Neuron (in vitro differentiated cells): ENCODE data around the gene TRAPPC2.
"Not testable (repeated sequence)": the region's sequence is repeated elsewhere in the genome, so short reads cannot be mapped to it uniquely, and the experiment has no call there.

Experiments used
- H2AFZ ChIP-seq: one replicate; pipeline ENCODE4 v1.6.1; 2013; ENCODE audit warnings: low read depth, mild to moderate bottlenecking, inconsistent platforms, low read length, moderate library complexity
- H3K27me3 ChIP-seq: one replicate; pipeline ENCODE4 v1.6.1; 2013; ENCODE audit warnings: low read length; ENCODE audit not compliant: insufficient read depth
- H3K36me3 ChIP-seq: one replicate; pipeline ENCODE4 v1.6.1; 2013; ENCODE audit warnings: low read length; ENCODE audit not compliant: insufficient read depth
- H3K4me1 ChIP-seq: one replicate; pipeline ENCODE4 v1.6.1; 2013; ENCODE audit warnings: low read length; ENCODE audit not compliant: insufficient read depth
- H3K4me3 ChIP-seq: 2 replicates; pipeline ENCODE4 v1.5.1; 2013; ENCODE audit warnings: mild to moderate bottlenecking, low read length, moderate library complexity
- H3K9me3 ChIP-seq: one replicate; pipeline ENCODE4 v1.6.1; 2013; ENCODE audit warnings: low read length

The TRAPPC2 gene

DNA sequence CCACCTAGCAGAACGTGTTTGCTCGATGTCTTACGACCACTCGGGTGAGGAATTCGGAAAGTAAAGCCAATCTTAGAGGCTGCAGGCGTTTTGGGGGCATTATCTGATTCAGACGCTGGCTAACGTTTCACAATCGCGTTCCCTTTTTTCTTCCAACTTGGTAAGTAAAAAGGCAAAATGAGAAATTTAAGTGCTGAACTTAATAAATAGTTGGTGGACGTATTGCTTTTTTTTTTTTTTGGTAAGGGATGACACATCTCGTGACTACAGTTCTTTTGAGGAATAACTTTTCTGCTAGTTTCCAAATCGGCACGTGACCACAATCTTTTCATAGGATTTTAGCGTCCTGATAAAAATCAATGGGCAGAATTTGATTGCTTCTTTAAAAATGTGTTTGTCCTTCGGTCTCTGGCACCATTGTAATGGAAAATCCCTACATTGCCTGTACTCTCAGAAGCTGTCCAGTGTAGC, 44.6 kb downstream of the TRAPPC2 start:
- H3K4me1 ChIP-seq = peaks cover 14% of the 10 kb centered on the region
- H3K27me3 ChIP-seq = no peaks in the 10 kb centered on the region
- no peaks in the 10 kb centered on the region for H3K36me3 ChIP-seq
- H2AFZ ChIP-seq = no peak overlapping the region
- no peaks in the 10 kb centered on the region for H3K9me3 ChIP-seq
- peak overlapping the region; percentile 58 for H3K4me3 ChIP-seq

DNA sequence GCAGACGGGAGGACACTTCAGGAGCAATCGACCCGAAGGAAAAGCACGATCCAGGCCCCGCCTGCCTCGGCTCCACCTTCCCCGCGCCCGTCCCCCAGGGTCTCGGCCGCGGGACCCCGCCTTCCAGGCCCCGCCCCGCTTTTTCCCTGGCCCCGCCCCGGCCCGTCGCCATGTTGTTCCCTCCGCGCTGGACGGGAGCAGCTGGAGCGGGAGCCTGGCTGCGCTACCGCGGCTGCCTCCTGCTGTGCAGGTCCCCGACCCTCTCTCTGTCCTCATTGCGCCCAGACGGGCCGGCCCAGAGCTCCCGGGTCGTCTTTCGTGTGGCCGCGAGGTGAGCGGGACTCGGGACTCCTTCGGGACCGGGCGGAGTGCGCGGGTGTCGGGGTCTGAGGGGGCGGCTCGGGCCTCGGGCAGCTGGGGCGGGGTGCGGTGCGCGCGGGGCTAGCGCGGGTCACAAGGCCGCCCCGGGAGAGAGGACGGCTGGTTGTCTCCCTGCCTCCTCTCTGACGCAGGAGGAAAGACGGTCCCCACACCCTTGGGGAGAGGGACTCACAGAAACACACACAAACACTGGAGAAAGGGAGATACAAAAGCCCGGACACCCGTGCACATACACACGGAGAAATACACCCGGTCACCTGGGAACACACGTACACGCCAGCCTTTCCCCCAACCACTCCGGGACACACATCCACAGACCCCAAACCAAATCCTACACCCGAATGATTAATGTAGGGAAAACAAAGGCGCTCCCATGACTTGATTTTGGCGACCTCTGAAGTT, 45.3 kb downstream of the TRAPPC2 start, which contains the start of gene RAB9A:
Gene RAB9A (plus strand): TSS at position 171 of the 783 bp plus-strand sequence. CDS start 19,619 bp downstream, outside the sequence.
- peaks cover 10% of the 10 kb centered on the region for H3K4me1 ChIP-seq
- H2AFZ ChIP-seq = no peak within 1 kb of the TSS
- H3K9me3 ChIP-seq = no peaks in the 10 kb centered on the region
- no peaks in the 10 kb centered on the region for H3K27me3 ChIP-seq
- peak within 1 kb of the TSS; percentile 58 for H3K4me3 ChIP-seq
- no peaks in the 10 kb centered on the region for H3K36me3 ChIP-seq

DNA sequence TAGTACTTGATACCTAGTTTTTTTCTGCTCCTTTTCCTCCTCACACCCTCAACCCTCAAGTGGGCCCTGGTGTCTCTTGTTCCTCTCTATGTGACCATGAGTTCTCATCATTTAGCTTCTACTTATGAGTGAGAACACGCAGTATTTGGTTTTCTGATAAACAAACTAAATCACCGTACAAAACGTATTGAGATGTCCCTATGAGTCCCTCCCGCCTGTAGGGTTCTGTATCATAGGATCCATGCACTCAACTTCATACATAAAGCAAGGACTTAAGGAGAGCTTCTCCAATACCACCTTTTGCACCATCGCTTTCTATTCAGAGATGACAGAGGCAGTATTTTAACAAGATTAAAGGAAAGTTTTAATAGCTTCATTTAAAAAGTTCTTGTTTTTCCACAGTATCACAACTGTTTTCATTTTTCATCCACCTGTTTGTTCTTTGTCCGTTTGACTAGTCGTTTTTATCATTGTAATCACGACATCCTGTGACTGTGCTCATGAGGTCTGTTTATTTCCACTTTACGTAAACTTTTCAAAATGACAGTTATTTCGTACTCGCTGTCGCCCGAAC, 45.9 kb downstream of the TRAPPC2 start:
- peak overlapping the region; percentile 58 for H3K4me3 ChIP-seq
- no peaks in the 10 kb centered on the region for H3K27me3 ChIP-seq
- H3K9me3 ChIP-seq = no peaks in the 10 kb centered on the region
- no peak overlapping the region for H2AFZ ChIP-seq
- no peaks in the 10 kb centered on the region for H3K36me3 ChIP-seq
- peaks cover 8% of the 10 kb centered on the region for H3K4me1 ChIP-seq

DNA sequence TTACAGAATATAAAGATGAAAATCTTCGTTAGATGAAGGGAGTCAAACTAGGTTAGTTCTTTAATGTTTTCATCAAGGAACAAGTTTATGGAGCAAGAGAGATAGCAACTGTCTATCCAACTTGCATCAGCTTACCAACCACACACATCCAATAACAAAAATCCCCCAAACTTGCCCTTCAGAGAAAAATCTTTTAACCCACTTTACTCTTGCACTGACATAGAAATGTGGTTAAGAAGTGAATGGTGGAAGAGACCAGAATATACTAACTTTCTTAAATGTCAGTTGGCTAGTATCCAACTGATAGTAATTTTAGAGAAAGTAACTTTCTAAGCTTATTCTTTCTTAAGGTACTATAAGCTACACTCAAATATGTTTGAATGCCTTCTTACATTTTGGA, 47.2 kb downstream of the TRAPPC2 start:
- Histone ChIP-seq H3K4me3 (no peak overlapping the region), H3K27me3 (no peaks in the 10 kb centered on the region), H3K4me1 (peaks cover 4% of the 10 kb centered on the region), H3K36me3 (no peaks in the 10 kb centered on the region), H3K9me3 (no peaks in the 10 kb centered on the region), H2AFZ (no peak overlapping the region)

DNA sequence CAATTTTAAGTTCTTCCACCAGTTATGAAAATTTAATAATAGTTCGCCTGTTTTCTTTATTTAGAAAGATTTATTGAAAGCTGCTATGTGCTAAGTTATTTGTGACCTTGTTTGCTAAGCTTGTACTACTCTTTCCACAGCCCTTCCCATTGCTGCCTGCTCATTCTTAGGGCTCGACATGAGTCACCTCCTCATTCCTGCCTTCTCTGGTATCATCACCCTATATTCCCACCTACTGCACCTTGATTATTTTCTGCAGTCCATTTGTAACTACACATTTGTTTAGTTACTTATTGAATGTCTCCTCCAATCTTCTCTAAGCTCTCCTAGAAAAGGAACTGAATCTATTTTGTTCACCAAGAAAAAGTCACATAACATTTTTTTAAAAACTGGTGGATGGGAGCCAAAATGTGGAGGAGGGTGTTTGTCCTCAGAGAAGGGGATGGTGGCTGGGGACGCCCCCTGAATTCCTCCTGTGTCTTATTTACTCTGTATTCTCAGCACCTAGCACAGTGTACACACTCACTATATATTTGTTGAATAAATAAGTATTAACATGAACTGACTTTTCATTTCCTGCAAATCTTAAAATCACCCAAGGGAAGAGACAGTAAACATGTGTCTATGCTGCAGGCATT, 49.2 kb downstream of the TRAPPC2 start:
- H3K4me3 ChIP-seq = no peak overlapping the region
- H3K27me3 ChIP-seq = no peaks in the 10 kb centered on the region
- H3K9me3 ChIP-seq = no peaks in the 10 kb centered on the region
- H3K36me3 ChIP-seq = no peaks in the 10 kb centered on the region
- H2AFZ ChIP-seq = no peak overlapping the region
- H3K4me1 ChIP-seq = no peaks in the 10 kb centered on the region

DNA sequence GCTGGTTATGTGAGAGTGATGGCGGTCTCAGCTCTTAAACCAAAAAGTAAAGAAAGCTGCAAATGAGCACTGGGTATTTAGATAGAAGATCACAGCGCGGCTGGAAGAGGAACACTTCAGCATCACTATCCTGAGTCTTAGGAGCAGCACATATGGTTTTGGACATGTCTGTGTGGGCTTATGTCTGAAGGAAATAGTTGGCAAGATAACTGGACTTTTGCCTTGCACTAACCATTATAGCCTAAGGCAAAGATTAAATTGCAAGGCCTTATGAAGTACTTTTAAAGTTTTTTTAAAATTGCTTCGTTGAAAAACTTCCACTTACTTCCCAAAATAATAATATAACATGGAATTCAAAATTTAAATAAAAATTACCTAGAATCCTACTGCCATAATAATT, 50.1 kb downstream of the TRAPPC2 start:
- Histone ChIP-seq H3K4me3 (no peak overlapping the region), H3K4me1 (no peaks in the 10 kb centered on the region), H3K9me3 (no peaks in the 10 kb centered on the region), H3K27me3 (no peaks in the 10 kb centered on the region), H2AFZ (no peak overlapping the region), H3K36me3 (no peaks in the 10 kb centered on the region)

DNA sequence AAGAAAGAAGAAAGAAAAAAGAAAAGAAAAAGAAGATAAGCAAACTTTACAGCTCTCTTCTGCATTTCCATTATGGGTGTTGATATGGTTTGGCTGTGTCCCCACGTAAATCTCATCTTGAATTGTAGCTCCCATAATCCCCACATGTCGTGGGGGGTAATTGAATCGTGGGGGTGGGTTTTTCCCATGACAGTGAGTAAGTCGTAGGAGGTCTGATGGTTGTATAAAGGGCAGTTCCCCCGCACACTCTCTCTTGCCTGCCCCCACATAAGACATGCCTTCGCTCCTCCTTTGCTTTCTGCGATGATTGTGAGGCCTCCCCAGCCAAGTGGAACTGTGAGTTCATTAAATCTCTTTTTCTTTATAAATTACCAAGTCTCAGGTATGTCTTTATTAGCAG, 52.8 kb downstream of the TRAPPC2 start:
- H3K36me3 ChIP-seq = no peaks in the 10 kb centered on the region
- H3K27me3 ChIP-seq = no peaks in the 10 kb centered on the region
- no peak overlapping the region for H3K4me3 ChIP-seq
- no peak overlapping the region for H2AFZ ChIP-seq
- no peaks in the 10 kb centered on the region for H3K4me1 ChIP-seq
- H3K9me3 ChIP-seq = no peaks in the 10 kb centered on the region

DNA sequence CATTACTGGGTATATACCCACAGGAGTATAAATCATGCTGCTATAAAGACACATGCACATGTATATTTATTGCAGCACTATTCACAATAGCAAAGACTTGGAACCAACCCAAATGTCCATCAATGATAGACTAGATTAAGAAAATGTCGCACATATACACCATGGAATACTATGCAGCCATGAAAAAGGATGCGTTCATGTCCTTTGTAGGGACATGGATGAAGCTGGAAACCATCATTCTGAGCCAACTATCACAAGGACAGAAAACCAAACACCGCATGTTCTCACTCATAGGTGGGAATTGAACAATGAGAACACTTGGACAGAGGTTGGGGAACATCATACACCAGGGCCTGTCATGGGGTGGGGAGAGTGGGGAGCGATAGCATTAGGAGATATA, 54.7 kb downstream of the TRAPPC2 start:
- not testable (repeated sequence) for H3K4me3 ChIP-seq, H3K27me3 ChIP-seq, H3K4me1 ChIP-seq, H2AFZ ChIP-seq, H3K36me3 ChIP-seq, H3K9me3 ChIP-seq

DNA sequence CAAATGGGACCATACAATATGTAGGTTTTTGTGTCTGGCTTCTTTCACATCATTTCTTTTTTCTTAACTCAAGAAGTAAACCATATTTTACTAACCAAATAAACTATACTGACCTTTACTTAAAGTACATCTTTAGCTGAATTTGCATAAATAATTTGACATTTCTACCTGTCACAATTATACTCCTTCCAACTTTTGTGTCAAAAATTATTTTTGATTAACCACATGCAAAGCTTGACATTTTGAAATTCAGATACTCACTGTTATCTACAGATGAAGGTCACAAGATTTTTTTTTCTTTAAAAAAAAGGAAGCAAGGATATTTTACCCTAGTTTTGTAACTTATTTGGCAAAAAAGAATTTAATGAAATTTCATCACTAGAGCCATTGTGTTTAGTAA, 57.5 kb downstream of the TRAPPC2 start:
- H3K27me3 ChIP-seq = no peaks in the 10 kb centered on the region
- no peak overlapping the region for H2AFZ ChIP-seq
- no peak overlapping the region for H3K4me3 ChIP-seq
- H3K9me3 ChIP-seq = no peaks in the 10 kb centered on the region
- H3K4me1 ChIP-seq = no peaks in the 10 kb centered on the region
- H3K36me3 ChIP-seq = no peaks in the 10 kb centered on the region

DNA sequence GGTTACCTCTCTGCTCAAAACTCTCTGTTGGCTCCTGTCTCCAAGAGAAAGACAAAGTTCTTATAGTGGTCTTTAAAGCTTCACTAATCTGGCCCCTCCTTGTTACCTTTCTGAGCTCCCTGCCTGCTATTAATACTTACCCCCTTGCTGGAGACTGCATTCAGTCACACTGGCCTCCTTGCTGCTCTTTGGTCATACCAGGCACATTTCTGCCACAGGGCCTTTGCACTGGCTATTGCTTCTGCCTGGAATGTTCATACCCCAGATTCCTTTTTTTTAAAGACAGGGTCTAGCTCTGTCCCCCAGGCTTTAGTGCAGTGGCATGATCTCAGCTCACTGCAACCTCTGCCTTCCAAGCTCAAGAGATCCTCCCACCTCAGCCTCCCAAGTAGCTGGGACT, 61.4 kb downstream of the TRAPPC2 start:
- no peaks in the 10 kb centered on the region for H3K27me3 ChIP-seq
- H3K36me3 ChIP-seq = no peaks in the 10 kb centered on the region
- H2AFZ ChIP-seq = no peak overlapping the region
- no peaks in the 10 kb centered on the region for H3K4me1 ChIP-seq
- H3K4me3 ChIP-seq = no peak overlapping the region
- H3K9me3 ChIP-seq = no peaks in the 10 kb centered on the region

DNA sequence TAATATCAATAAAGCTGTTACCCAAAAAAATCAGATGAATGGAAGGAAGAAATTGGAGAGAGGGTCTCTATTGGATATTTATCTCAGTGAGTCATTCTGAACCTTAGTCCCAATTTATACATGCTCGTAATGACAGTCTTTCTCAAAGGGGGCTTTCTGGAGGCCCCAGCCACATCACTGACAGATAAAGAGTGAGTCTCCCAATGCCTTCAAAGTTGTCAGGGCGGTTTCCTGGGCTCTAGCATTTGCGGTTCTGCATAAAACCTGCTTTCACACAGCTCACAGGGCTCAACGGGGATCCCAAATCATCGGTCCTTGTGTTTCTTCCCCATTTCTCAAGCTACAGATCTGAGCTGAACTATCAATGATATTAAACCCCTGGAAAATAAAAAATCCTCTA, 64.2 kb downstream of the TRAPPC2 start:
- Histone ChIP-seq H2AFZ (no peak overlapping the region), H3K4me3 (no peak overlapping the region), H3K27me3 (no peaks in the 10 kb centered on the region), H3K9me3 (no peaks in the 10 kb centered on the region), H3K36me3 (no peaks in the 10 kb centered on the region), H3K4me1 (no peaks in the 10 kb centered on the region)

DNA sequence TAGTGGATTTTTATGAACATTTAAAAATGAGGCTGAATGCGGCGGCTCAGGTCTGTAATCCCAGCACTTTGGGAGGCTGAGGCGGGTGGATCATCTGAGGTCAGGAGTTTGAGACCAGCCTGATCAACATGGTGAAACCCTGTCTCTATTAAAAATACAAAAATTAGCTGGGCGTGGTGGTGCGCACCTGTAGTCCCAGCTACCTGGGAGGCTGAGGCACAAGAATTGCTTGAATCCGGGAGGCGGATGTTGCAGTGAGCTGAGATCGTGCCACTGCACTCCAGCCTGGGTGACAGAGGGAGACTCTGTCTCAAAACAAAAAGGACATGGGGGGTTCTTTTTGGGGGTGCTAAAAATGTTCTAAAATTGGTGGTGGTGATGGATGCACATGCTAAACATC, 64.7 kb downstream of the TRAPPC2 start:
- not testable (repeated sequence) for H3K36me3 ChIP-seq, H3K27me3 ChIP-seq, H3K9me3 ChIP-seq, H3K4me1 ChIP-seq, H3K4me3 ChIP-seq, H2AFZ ChIP-seq

DNA sequence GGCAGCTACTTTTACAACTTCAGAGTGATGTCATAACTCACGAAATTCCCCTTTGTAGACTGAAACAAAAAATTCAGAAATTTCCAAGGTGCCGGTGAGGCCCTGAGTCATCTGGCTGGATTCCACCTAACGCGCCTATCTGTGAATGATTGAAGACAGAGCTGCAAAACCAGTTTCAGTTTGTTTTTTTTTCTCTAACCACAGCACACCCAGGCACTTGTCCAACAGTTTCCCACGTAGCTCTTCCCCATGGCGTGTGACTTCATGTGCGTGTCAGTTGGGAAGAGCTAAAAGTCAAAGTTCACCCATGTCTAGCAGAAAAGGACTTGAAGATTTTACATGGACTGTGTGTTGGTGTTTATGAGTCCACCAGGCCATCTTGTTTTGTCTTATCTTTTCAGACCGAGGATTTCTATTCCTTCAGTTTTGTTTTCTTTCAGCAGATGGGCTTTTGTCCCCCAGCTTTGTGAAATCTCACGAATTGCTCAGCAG, 65.1 kb downstream of the TRAPPC2 start:
- no peak overlapping the region for H3K4me3 ChIP-seq
- no peaks in the 10 kb centered on the region for H3K36me3 ChIP-seq
- no peaks in the 10 kb centered on the region for H3K27me3 ChIP-seq
- no peaks in the 10 kb centered on the region for H3K9me3 ChIP-seq
- H2AFZ ChIP-seq = no peak overlapping the region
- no peaks in the 10 kb centered on the region for H3K4me1 ChIP-seq
